RPMI8226 (cell line): ENCODE data around the gene SAYSD1.

Experiments
- DNase-seq: peaks from one replicate; pipeline ENCODE4 v3.0.0-alpha.2; 2015

The SAYSD1 gene

DNA sequence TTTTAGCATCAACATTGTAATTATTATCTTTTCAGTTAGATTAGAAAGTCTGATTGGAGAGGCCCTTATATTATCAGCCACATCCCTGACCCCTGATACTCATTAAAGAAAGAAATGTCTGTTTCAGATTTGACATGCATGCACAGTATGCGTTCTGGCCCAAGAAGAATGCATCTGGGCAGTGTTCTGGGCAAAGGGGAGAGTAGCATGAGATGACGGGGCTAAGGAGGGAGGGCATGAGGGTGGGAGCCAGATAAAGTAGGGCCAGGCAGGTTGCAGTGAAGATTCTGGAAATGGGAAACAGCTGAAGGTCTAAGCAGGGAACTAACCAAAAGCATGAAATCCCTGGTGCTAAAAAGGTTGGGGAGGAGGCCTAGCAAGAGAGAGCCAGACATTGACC, 7.3 kb downstream of the SAYSD1 start:
- DNase-seq = no peak

DNA sequence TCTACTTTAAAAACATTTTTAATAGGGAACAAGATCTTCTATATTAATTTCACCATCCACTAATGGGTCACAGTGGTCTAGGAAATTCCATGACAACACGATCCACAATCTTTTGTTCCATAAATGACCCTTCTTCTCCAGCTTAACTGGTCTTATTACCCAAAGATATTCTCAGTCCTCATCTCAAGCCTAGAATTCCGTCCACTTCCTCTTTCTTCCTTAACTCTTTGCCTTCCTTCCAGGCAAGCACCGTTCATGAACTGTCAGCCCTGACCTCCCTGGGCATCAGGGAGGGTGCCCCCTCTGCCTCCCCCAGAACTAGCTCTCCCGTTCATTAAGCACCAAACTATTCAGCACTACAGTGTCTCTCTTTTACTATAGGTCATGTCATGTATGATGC, 8.0 kb downstream of the SAYSD1 start:
- DNase-seq = no peak

DNA sequence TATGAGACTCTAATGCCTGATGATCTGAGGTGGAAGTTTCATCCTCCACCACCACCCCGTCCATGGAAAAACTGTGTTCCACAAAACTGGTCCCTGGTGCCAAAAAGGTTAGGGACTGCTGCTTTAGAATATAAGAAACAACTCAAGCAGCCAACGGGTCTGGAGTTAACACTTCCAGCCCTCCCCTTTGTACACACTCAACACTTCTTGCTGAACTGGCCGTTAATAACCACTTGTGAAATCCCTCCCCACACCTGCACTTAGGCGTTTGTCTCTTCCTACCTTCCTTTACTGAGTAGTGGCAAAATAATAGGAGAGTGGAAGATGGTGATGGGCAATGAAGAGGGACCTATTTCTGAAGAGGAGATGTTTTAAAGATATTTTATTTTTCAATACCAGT, 10.5 kb downstream of the SAYSD1 start:
- DNase-seq = no peak

DNA sequence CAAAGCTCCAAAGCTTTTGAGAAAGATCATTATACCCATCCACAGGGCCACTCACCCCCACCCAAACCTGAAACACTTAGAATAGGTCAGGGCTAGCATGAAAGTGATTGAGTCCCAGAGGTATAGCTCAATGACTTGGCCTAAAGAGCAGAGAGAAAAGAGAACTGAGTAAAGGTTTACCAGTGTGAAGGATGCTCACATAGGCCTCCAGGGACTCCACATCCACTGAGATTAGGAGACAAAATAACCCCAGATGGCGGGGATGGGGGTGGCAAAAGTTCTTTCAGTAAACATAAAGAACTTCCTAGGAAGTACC, 12.2 kb downstream of the SAYSD1 start:
- DNase-seq = no peak

DNA sequence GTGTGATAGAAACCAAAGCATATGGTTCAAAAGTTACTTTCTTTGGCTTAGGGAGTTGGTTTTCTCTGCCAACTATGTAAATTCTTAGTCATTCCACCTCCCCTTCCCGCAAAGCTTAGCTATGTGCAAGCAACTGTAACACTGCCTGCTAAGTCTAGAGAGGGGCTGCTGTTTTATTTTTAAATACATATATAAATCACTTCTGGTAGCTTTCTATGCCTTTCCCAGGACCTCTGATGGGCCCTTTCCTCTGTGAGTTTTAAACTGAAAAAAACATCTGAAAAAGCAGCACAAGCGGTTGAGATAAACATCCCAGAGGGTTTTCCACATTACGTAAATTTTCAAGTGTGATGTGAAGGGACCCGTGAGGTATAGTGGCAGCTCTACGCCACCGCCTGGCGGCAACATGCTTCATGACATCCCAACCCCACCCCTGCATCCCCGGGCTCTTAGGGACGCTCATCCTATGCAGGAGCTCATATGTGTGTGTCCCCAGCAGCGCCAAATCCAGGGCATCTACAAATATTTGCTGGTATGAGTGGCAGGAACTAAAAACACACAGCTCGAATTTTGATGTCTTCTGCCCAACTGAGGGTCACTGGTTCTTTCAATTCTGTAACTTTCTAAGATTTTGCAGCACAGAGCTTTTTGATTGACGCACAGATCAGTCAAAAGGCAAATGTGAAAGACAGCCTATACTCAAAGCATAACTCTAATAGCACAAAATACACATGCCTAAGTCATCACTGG, 12.7 kb downstream of the SAYSD1 start:
- DNase-seq = peak; percentile 44

DNA sequence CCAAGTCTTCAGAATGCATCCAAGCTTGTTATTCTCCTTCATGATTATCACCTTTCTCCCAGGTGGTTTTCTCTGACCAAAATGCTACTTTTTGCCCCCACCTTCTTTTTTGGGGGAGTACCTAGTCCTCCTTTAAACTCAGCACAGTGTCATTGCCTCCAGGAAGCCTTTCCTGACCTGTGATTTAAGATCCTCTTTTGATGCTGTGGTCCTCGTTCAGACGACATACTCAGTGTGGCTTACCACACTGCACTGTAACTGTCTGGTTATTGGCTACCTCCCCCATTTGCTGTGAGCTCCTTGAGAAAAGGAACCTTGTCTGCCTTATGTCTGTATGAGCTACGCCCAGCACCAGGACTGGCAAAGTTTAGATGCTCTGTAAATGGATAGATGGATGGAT, 14.6 kb downstream of the SAYSD1 start:
- no peak for DNase-seq

DNA sequence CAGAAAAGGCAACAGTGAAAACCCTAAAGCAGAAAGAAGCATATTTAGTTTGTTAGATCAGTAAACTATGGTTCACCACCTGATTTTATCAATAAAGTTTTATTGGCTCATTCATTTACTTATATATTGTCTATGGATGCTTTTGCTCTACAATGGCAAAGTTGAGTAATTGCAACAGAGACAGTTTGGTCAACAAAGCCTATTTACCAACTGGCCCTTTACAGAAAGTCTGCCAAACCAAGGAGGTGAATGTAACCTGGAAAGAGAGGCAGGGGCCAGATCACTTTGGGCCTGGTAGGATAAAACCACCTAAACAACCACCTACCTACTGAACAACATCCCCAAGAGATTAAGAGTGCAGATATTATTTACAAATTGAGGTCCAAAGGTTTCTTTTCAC, 19.4 kb downstream of the SAYSD1 start:
- no peak for DNase-seq

DNA sequence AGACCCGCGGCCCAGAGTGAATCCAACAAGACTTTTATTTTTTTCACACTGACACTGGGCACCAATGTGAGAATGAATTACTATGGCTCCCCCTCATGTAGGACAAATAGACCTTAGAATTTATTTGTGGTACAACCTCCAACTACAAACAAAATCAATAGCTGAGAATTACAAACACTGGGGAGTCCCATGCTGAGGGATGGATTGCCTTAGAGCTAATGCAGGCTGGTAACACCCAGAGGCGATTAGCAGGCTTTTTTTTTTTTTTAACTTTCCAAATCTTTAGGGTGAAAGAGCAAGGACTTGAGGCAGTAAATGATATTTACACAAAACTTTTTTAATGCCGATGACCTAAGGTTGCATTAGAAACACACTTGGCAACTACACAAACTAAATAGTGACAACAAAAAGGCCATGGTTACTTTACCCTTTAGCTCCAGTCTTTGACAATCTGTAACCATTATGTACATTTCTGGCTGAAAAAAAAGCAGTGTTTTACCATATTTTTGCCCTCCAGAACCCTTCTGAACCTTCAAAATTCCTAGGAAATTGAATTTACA, 21.8 kb downstream of the SAYSD1 start:
- DNase-seq = no peak

DNA sequence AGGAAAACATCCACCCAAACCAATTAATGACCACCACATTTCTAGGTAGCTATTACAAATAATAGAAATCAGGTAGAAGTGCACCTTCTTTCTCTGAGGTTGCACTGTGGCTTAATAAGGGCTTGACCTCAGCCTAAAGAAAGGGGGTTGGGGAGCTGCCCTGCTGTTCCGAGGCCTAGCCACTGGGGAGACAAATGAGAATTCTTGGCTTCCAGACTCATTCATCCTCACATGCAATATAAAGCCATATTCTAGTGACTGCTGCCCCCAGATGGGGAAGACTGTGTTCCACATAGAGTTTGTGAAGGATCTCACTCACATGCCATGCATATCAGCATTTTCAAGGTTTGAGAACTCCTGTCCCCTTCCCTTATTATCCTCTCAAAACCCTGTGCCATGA, 22.9 kb downstream of the SAYSD1 start:
- DNase-seq = no peak

DNA sequence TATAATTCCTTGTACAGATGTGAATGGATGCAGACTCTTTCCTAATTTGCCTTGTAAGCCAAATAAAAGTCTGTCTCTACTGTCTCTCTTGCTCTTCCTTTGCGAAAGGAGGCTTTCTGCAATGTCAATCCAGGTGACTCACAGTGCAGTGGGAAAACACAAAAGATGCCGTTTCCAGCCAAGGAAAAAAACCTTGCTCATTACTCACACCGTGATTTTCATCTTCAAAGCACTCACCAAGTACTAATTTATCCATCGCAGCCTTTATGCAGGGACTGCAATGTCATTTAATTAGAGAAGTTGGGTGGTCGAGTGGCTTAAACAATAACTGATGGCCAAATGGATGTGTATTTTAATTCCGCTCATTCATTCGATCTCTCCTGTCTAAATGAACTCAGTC, 23.8 kb downstream of the SAYSD1 start:
- no peak for DNase-seq

DNA sequence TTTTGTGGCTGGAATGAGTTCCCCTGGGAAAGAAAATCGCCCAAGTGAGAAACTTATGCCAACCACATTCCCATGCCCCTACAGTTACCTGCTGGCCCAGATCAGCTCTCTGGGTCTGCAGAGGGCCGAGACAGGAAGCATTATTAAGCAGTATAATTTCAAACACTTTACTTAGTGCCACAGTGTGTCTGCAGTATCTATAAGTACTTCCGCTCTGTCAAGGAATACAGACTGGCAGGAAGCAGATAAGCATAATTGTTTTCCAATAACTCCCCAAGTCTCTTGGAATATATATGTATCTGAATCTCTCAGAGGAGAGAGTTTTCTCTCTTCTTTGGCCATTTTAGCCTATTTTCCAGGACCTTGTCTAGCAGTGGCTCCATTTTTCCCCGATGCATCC, 24.9 kb downstream of the SAYSD1 start:
- DNase-seq = no peak

DNA sequence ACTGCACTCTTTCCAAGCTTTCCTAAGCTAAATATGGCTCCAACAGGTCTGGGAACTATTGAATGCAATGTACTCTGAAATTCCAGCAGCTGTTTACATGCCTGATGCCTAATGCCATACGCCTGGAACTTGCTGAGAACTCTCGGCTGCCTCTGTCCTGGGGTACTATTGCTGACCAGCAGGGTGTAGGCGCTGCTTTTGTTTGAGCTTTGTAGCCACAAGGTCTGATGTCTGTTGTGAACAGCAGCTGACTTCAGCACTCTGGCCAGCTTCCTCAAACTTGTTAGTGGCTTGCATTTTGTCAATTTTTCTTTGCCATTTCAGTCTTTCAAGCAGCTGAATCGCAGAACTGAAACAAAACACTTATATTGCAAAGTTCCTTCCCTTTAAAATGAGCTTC, 26.7 kb downstream of the SAYSD1 start:
- DNase-seq = peak; percentile 50

DNA sequence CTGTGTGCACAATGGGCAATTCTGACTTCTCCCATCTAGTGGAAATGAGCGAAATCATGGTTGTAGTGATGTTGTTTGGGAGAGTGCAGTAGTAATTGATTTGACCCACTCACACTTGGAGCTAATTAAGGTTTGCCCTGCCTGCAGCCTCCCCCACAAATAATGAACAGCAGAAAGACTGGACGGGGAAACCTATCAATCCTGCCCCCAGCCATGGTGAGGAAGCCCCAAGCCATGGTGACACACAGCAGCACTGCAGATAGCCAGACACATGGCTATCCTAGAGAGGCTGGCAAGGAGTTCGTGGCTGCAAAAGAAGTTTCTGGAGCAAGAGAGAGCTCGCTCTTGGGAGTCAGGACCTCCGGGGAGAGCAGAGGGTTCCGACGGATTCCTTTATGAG, 27.8 kb downstream of the SAYSD1 start:
- DNase-seq = no peak

DNA sequence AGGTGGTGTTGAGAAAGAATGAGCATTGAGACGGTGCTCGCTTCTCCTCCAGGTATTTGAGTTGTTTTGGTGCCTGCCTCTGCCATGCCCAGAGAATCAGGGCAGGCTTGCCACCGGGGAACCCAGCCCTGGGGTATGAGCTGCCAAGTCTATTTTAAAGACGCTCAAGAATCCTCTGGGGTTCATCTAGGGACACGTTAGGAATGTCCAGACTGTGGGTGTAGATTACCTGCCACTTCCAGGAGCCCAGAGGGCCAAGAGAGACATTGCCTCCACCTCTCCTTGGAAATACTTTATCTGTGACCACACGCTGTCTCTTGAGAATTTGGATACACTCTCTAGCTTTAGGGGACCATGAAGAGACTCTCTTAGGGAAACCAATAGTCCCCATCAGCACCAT, 28.3 kb downstream of the SAYSD1 start:
- no peak for DNase-seq

DNA sequence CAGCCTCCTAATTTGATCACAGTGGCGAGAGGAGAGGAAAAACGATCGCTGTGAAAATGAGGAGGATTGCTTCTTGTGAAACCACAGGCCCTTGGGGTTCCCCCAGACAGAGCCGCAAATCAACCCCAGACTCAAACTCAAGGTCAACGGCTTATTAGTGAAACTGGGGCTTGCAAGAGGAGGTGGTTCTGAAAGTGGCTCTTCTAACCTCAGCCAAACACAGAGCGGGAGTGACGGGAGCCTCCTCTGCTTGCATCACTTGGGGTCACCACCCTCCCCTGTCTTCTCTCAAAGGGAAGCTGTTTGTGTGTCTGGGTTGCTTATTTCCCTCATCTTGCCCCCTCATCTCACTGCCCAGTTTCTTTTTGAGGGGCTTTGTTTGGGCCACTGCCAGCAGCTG, 28.7 kb downstream of the SAYSD1 start:
- DNase-seq = no peak

DNA sequence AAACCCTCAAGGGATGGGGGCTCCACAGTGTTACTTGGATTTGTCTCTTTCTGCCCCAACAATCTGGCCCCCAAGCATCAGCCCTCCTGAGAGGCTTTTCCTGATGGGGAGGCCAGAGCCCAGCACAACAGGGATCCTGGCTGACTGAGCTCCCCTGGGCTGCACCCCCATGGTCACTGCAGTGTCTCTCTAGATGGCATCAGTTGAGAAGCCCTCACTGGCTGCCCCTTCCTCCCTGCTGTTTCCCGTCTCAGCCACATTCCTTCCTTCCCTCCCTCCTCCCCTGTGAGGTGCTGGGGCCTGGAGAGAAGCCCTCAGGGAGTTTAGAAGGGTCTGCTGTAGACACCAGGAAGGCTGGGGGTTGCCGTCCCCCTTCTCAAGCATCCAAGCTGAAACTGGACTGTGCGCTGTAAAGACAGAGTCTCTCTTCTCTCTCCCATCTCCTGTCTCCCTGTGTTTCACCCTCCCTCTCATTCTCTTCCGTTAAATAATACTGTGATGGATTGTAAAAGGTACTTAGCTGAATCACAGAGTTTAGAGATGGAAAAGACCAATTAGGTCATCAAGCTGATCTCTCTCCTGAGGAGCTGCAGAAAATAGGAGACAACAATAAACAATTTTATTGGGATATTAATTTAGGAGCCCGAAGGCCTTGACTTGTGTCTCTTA, 29.7 kb downstream of the SAYSD1 start:
- DNase-seq = no peak

DNA sequence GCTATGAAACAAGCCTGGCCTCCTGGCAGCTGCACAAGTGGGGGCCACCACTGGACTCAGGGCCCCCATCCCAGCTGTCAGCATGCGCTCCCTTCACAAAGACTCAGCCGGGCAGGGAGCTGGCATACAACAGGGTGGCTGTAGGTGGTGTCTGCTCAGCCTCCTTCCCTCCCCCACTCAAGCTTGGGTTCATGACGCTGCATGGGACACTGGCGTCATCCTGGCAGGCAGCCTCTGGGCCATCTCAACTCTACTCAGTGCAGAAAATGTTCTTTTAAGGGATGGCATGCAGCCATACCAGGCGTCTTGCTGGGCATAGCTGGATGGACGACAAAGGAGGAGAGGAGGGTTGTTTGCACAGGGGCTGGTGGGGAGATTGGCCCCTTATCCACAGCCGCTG, 30.5 kb downstream of the SAYSD1 start:
- DNase-seq = no peak

DNA sequence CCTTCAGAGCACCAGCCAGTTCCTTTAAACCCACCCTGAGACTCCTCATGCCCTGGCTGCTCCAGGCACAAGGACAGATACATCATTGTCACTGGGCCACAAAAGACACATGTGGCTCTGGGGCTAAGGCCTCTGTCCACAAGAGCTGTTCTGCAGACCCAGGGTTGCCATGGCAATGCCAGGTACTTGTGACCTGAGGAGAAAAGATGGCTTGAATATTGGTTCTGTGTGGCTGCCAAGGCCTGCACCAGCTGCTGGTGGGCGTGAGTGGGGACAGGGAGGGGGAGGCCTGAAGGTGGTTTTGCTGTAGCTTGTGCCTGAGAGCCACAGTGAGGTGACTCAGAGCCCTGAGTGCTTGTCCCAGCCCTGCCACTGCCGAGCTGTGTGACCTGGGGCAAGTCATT, 31.8 kb downstream of the SAYSD1 start:
- no peak for DNase-seq

DNA sequence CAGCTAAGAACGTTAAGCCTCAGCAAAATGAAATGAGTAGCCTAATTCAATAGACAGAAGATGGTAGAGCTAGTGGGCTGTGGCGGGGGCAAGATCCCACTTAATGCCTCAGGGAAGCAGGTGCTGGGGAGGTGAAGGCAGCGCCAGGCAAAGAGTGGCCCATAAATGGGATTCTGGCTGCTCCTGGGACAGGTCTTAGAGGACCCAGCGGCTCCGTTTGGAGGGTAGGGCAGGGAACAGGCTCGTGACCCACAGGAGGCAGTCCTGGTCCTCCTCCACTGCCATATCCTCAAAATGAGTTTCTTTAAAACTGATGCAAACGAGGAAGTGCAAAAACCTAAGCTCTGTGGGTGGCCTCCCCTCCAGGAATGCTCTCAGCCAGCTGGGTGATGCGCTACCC, 32.7 kb downstream of the SAYSD1 start:
- DNase-seq = no peak

DNA sequence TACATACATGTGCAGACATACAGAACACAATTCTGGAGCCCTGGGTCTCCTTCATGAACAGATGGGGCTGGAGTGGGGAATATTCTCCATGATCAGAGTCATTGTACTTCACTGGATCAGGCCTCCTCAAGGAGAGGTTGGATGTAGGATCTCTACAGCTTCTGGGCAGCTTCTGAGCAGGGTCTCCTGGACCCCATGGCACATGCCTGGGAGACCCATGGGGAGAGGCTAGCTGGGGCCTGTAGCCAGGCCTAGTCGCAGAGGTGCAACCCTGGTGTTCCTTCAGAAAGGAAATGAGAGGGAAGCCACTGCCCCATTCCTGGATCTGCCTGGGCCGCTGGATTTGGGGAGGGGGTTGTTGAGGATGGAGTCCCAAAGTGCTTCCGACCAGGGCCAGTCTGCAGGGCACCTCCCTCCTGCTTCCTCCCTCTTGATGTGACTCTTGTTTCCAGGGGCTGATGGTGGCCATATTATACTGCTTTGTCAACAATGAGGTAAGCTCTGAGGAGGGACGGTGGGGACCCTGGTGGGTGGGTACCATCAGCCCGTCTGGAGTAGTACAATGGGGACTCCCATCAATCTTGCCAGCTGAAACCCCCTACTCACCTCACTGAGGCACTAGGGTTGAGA, 34.6 kb downstream of the SAYSD1 start:
- no peak for DNase-seq

DNA sequence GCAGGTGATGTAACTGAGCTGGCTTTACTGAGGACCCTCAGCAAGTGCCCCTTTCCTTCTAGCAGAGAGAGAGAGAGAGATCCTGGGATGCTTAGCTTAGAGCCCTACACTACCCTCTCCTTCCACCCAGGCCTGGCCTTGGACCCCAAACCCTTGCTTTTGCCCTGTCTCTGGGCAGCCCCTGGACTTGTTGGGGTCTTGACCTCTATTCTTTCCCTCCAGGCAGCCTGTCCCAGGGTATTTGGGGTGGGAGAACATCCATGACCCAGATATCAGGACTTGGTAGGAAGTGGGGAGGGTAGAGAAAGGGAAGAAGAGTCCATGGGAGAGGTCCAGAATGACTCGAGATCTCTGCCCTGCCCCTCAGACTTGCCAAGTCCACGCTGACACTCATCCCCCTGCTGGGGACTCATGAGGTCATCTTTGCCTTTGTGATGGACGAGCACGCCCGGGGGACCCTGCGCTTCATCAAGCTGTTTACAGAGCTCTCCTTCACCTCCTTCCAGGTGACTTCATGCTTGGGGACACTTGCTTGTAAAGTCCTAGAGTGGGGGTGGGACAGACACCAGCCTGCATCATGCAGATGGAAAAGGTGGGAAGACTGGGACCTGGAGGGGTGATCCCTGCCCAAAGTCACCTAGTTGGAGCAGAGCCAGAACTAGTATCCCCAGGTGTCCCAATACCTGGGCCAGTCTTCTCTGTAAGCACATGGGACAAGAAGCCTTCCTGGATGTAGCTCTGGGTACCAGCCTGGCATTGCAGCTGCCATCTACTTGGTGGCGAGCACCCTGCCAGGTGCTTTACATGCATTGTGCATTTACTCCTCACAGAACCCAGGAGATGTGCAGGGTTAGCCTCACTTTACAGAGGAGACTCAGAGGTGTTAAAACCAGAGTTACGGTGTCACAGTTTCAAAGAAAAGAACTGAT, 35.5 kb downstream of the SAYSD1 start:
- DNase-seq = no peak

DNA sequence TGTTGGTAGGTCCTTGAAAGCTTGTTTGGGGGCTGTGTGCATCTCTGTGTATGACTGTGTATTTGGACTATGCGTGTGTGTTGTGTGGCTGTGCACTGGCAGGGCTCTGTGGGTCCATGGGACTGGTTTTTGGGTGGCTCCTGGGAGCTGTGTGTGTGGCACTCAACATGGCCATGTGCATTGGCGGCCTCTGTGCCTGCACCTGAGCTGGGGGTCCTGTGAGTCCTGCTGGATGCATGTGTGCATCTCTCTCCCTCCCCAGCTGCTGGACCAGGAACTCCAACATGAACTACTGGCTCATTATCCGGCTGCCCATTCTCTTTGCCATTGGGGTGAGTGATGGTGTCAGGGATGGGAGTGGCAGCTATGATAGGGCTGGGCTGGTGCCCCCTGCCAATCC, 36.3 kb downstream of the SAYSD1 start:
- DNase-seq = no peak
